ENCODE results near the gene GREM2.

GREM2 gene

DNA sequence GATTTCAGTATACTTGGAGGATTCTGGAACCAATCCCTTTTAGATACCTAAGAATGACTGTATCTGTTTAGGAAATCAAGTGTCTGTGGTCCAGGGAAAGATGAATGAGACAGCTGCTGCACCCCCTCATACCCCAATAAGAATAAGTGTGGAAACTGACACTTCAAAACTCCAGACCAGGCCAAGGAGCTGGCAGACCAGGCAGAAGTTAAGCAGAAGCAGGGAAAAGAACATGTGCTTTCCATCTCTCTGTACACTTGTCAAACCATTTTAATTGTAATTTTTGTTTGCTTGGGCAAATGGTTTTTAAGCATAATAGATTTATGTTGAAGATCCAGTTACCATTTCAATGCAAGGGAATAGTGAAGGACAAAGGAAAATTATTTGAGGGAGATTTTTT lies 100.2 kb downstream of the GREM2 start:
- no peaks in the 10 kb centered on the region for H3K9me3 ChIP-seq (replicated peaks; ENCODE audit: low read length)
- no peak overlapping the region for H3K9ac ChIP-seq (ENCODE audit: low read depth, low read length)
- no peak overlapping the region for H3K4me2 ChIP-seq (ENCODE audit: low read length)
- no peak overlapping the region for H3K4me3 ChIP-seq (ENCODE audit: low read length)
- H3K4me1 ChIP-seq (ENCODE audit: control insufficient read depth, insufficient read depth, low read length), result peaks cover 12% of the 10 kb centered on the region
- no peaks in the 10 kb centered on the region for H3K27me3 ChIP-seq (ENCODE audit: control insufficient read depth, insufficient read depth, low read length)
- no peaks in the 10 kb centered on the region for H3K36me3 ChIP-seq (ENCODE audit: insufficient read depth, low read length)

GRCh38 chr1:240508950-240509349 lies 103.0 kb downstream of the GREM2 start:
- H3K4me2 ChIP-seq (ENCODE audit: low read length), result no peak overlapping the region
- H3K9ac ChIP-seq (ENCODE audit: low read depth, low read length), result no peak overlapping the region
- no peaks in the 10 kb centered on the region for H3K4me1 ChIP-seq (ENCODE audit: control insufficient read depth, insufficient read depth, low read length)
- H3K9me3 ChIP-seq (replicated peaks; ENCODE audit: low read length), result no peaks in the 10 kb centered on the region
- no peaks in the 10 kb centered on the region for H3K36me3 ChIP-seq (ENCODE audit: insufficient read depth, low read length)
- peaks cover 3% of the 10 kb centered on the region for H3K27me3 ChIP-seq (ENCODE audit: control insufficient read depth, insufficient read depth, low read length)
- H3K4me3 ChIP-seq (ENCODE audit: low read length), result no peak overlapping the region

DNA sequence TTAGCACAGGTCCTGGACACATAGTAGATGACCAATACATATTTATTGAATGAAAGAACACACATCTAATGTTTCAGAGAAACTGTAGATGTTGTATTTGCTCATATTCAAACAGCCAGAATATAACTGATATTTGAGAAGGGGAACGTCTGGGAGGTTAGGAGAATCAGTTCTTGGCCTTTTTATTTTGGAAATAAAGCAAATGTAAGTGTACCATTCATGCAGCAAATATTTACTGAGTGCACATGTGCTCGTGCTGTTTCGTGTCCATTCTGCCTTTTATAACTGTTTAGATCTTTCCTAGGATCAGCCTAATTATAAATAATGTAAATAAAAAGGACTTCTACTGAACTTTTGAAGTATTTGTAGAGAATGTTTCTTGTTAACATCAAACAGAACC lies 103.8 kb downstream of the GREM2 start:
- Histone ChIP-seq H3K9me3 (replicated peaks; ENCODE audit: low read length) (no peaks in the 10 kb centered on the region), H3K4me2 (ENCODE audit: low read length) (no peak overlapping the region), H3K36me3 (ENCODE audit: insufficient read depth, low read length) (no peaks in the 10 kb centered on the region), H3K4me3 (ENCODE audit: low read length) (no peak overlapping the region), H3K9ac (ENCODE audit: low read depth, low read length) (no peak overlapping the region), H3K27me3 (ENCODE audit: control insufficient read depth, insufficient read depth, low read length) (peaks cover 3% of the 10 kb centered on the region), H3K4me1 (ENCODE audit: control insufficient read depth, insufficient read depth, low read length) (no peaks in the 10 kb centered on the region)

DNA sequence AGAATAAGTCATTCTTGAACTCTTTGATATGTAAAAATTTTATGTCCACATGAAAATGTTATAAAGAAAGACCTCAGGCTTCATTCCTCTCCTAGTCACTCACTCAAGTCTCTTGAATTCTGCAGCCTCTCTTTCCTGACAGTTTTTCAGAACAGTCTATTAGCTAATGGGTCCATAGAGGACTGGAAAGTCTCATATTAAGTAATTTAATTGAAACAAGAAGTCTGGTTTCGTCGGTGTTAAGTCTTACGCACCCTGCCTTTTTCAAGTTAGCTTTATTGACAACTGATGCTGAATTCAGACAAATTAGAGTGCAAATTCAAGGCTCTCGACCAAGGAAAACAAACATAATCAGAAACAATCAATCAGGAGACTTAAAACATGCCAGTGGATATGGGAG lies 105.8 kb downstream of the GREM2 start:
- Histone ChIP-seq H3K4me1 (ENCODE audit: control insufficient read depth, insufficient read depth, low read length) (no peaks in the 10 kb centered on the region), H3K9ac (ENCODE audit: low read depth, low read length) (no peak overlapping the region), H3K27me3 (ENCODE audit: control insufficient read depth, insufficient read depth, low read length) (peaks cover 3% of the 10 kb centered on the region), H3K36me3 (ENCODE audit: insufficient read depth, low read length) (no peaks in the 10 kb centered on the region), H3K4me3 (ENCODE audit: low read length) (no peak overlapping the region), H3K4me2 (ENCODE audit: low read length) (no peak overlapping the region), H3K9me3 (replicated peaks; ENCODE audit: low read length) (no peaks in the 10 kb centered on the region)

DNA sequence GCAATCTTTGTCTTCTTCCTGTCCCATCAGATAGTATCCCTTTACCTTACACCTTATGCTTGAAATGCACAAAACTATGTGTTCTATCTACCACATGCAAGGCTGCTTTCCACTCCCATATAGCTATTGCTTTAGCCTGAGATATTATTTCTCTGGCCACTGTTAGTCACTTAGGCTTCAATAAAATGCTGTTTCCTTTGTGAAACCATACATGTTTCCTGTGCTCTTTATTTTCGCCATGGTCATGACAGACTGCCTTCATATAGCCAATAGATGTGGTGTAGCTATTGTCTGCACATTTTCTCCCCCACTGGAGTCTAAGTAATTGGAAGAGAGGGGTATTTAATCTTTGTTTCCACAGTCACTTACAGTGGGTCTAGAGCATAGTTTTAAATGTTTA lies 108.4 kb downstream of the GREM2 start:
- H3K4me2 ChIP-seq (ENCODE audit: low read length), result no peak overlapping the region
- no peaks in the 10 kb centered on the region for H3K36me3 ChIP-seq (ENCODE audit: insufficient read depth, low read length)
- peaks cover 14% of the 10 kb centered on the region for H3K4me1 ChIP-seq (ENCODE audit: control insufficient read depth, insufficient read depth, low read length)
- no peak overlapping the region for H3K9ac ChIP-seq (ENCODE audit: low read depth, low read length)
- no peak overlapping the region for H3K4me3 ChIP-seq (ENCODE audit: low read length)
- peaks cover 3% of the 10 kb centered on the region for H3K27me3 ChIP-seq (ENCODE audit: control insufficient read depth, insufficient read depth, low read length)
- no peaks in the 10 kb centered on the region for H3K9me3 ChIP-seq (replicated peaks; ENCODE audit: low read length)

- Histone ChIP-seq H3K4me3 (ENCODE audit: low read length) (no peak overlapping the region), H3K4me1 (ENCODE audit: control insufficient read depth, insufficient read depth, low read length) (peaks cover 14% of the 10 kb centered on the region), H3K9me3 (replicated peaks; ENCODE audit: low read length) (no peaks in the 10 kb centered on the region), H3K36me3 (ENCODE audit: insufficient read depth, low read length) (no peaks in the 10 kb centered on the region), H3K27me3 (ENCODE audit: control insufficient read depth, insufficient read depth, low read length) (peaks cover 3% of the 10 kb centered on the region), H3K4me2 (ENCODE audit: low read length) (no peak overlapping the region), H3K9ac (ENCODE audit: low read depth, low read length) (no peak overlapping the region)
Measured at GRCh38 chr1:240503036-240503435, 108.9 kb downstream of the GREM2 start.

- H3K9me3 ChIP-seq (replicated peaks; ENCODE audit: low read length), result no peaks in the 10 kb centered on the region
- no peak overlapping the region for H3K4me3 ChIP-seq (ENCODE audit: low read length)
- H3K4me2 ChIP-seq (ENCODE audit: low read length), result no peak overlapping the region
- H3K4me1 ChIP-seq (ENCODE audit: control insufficient read depth, insufficient read depth, low read length), result peaks cover 14% of the 10 kb centered on the region
- H3K9ac ChIP-seq (ENCODE audit: low read depth, low read length), result no peak overlapping the region
- H3K36me3 ChIP-seq (ENCODE audit: insufficient read depth, low read length), result no peaks in the 10 kb centered on the region
- no peaks in the 10 kb centered on the region for H3K27me3 ChIP-seq (ENCODE audit: control insufficient read depth, insufficient read depth, low read length)
Measured at GRCh38 chr1:240501115-240501514, 110.8 kb downstream of the GREM2 start.

GRCh38 chr1:240500647-240501046 lies 111.3 kb downstream of the GREM2 start:
- Histone ChIP-seq H3K9ac (ENCODE audit: low read depth, low read length) (no peak overlapping the region), H3K9me3 (replicated peaks; ENCODE audit: low read length) (no peaks in the 10 kb centered on the region), H3K4me2 (ENCODE audit: low read length) (no peak overlapping the region), H3K27me3 (ENCODE audit: control insufficient read depth, insufficient read depth, low read length) (no peaks in the 10 kb centered on the region), H3K4me1 (ENCODE audit: control insufficient read depth, insufficient read depth, low read length) (peaks cover 14% of the 10 kb centered on the region), H3K36me3 (ENCODE audit: insufficient read depth, low read length) (no peaks in the 10 kb centered on the region), H3K4me3 (ENCODE audit: low read length) (no peak overlapping the region)

- H3K4me3 ChIP-seq (ENCODE audit: low read length), result no peak overlapping the region
- H3K4me2 ChIP-seq (ENCODE audit: low read length), result no peak overlapping the region
- H3K4me1 ChIP-seq (ENCODE audit: control insufficient read depth, insufficient read depth, low read length), result peaks cover 14% of the 10 kb centered on the region
- no peaks in the 10 kb centered on the region for H3K9me3 ChIP-seq (replicated peaks; ENCODE audit: low read length)
- H3K27me3 ChIP-seq (ENCODE audit: control insufficient read depth, insufficient read depth, low read length), result no peaks in the 10 kb centered on the region
- H3K9ac ChIP-seq (ENCODE audit: low read depth, low read length), result no peak overlapping the region
- H3K36me3 ChIP-seq (ENCODE audit: insufficient read depth, low read length), result no peaks in the 10 kb centered on the region
Measured at GRCh38 chr1:240499012-240499411, 112.9 kb downstream of the GREM2 start.

DNA sequence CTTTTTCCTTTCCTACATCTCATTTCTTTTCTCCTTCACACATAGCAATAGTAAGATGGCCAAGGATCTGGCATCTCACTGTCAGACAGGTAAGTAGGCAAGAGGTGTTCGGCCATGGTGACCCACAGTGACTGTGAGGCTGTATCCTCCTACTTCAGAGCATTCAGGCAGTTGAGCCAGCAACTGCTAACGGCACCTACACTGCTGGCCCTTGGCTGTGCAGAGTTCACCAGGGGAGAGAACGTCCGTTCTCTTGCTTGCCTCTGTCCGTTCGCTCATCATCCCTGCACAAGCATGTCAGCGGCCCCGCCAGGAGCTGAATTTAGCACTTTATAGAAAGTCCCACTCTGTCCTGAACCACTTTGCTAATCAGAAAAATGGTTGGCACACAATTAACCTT lies 113.6 kb downstream of the GREM2 start:
- Histone ChIP-seq H3K4me3 (ENCODE audit: low read length) (no peak overlapping the region), H3K4me2 (ENCODE audit: low read length) (no peak overlapping the region), H3K4me1 (ENCODE audit: control insufficient read depth, insufficient read depth, low read length) (peaks cover 14% of the 10 kb centered on the region), H3K9me3 (replicated peaks; ENCODE audit: low read length) (no peaks in the 10 kb centered on the region), H3K9ac (ENCODE audit: low read depth, low read length) (no peak overlapping the region), H3K36me3 (ENCODE audit: insufficient read depth, low read length) (no peaks in the 10 kb centered on the region), H3K27me3 (ENCODE audit: control insufficient read depth, insufficient read depth, low read length) (no peaks in the 10 kb centered on the region)

DNA sequence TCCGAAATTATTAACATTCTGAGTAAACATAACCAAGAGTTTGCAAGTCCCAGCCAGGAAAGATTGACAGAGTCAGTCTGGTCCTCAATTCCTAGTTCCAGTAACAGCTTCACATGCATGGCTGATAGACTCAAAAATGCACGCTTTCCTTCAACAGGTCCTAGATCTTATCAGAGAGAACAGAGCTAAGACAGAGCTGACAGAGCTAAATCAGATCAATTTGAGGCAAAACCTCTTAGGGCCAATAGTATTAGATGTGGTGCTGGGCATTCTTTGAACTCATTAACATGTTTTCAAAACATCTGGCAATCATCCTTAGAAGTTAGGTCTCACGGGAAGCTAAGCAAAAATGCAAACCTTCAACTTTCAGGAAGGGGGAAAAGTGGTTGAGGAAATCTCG lies 114.0 kb downstream of the GREM2 start:
- Histone ChIP-seq H3K27me3 (ENCODE audit: control insufficient read depth, insufficient read depth, low read length) (no peaks in the 10 kb centered on the region), H3K4me3 (ENCODE audit: low read length) (no peak overlapping the region), H3K9me3 (replicated peaks; ENCODE audit: low read length) (peaks cover 2% of the 10 kb centered on the region)

DNA sequence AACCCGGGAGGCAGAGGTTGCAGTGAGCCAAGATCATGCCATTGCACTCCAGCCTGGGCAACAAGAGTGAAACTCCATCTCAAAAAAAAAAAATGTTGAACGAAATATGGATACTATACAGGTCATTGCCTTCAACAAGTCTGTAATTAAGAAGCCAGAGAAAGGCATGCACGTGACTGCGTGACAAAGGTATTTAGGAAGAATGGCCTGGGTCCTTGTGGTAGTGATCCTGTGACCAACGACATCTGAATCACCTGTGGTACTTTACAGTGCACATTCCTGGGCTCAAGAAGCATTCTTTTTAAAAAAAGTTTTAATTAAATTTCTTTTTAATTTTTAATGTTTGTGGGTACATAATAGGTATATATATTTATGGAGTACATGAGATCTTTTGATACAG lies 115.0 kb downstream of the GREM2 start:
- Histone ChIP-seq H3K36me3 (ENCODE audit: insufficient read depth, low read length) (no peaks in the 10 kb centered on the region), H3K4me2 (ENCODE audit: low read length) (no peak overlapping the region), H3K27me3 (ENCODE audit: control insufficient read depth, insufficient read depth, low read length) (no peaks in the 10 kb centered on the region), H3K4me3 (ENCODE audit: low read length) (no peak overlapping the region), H3K4me1 (ENCODE audit: control insufficient read depth, insufficient read depth, low read length) (peaks cover 14% of the 10 kb centered on the region), H3K9me3 (replicated peaks; ENCODE audit: low read length) (peaks cover 3% of the 10 kb centered on the region), H3K9ac (ENCODE audit: low read depth, low read length) (no peak overlapping the region)

More for the DNA sequence above, 114.0 kb downstream of the GREM2 start:
- H3K4me2 ChIP-seq (ENCODE audit: low read length), result no peak overlapping the region
- peaks cover 14% of the 10 kb centered on the region for H3K4me1 ChIP-seq (ENCODE audit: control insufficient read depth, insufficient read depth, low read length)
- no peak overlapping the region for H3K9ac ChIP-seq (ENCODE audit: low read depth, low read length)
- no peaks in the 10 kb centered on the region for H3K36me3 ChIP-seq (ENCODE audit: insufficient read depth, low read length)
